ENCODE measurements around the gene TMED3. TPM values are rescaled to one million over a fixed set of nuclear protein-coding genes. Genes with fewer than 3 reads are reported as not detected.

The TMED3 gene
- total and polyA plus RNA-seq, 9 of the 15 experiments (the other 6 are each of a cell fraction or from before 2014, with no cell fraction given), result 6.1 to 89.6 (median 51.4) TPM

DNA sequence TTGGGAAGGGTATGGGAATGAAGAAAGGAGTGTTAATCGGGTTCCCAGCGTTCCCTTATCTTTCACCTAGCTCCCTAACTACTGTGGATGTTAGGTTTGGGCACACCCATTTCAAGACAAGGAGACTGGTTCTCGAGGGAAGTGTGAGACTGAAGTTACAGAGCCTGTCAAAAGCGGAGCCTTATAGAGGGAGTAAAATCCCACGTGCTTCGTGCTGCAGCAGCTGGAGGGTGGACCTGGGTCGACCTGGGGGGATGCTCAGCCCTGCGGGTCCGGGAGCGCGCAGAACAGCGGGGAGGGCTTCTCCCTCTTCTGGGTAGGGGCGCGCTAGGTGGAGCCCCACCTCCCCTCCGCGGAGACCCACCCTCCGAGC lies 314 bp upstream of the TMED3 start (continued):
- TF ChIP-seq, protein P1, sequence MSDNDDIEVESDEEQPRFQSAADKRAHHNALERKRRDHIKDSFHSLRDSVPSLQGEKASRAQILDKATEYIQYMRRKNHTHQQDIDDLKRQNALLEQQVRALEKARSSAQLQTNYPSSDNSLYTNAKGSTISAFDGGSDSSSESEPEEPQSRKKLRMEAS (CRISPR knock-in tag; IDR thresholded peaks at IDR 0.05), result peak; percentile 57
- TF ChIP-seq, protein P2, sequence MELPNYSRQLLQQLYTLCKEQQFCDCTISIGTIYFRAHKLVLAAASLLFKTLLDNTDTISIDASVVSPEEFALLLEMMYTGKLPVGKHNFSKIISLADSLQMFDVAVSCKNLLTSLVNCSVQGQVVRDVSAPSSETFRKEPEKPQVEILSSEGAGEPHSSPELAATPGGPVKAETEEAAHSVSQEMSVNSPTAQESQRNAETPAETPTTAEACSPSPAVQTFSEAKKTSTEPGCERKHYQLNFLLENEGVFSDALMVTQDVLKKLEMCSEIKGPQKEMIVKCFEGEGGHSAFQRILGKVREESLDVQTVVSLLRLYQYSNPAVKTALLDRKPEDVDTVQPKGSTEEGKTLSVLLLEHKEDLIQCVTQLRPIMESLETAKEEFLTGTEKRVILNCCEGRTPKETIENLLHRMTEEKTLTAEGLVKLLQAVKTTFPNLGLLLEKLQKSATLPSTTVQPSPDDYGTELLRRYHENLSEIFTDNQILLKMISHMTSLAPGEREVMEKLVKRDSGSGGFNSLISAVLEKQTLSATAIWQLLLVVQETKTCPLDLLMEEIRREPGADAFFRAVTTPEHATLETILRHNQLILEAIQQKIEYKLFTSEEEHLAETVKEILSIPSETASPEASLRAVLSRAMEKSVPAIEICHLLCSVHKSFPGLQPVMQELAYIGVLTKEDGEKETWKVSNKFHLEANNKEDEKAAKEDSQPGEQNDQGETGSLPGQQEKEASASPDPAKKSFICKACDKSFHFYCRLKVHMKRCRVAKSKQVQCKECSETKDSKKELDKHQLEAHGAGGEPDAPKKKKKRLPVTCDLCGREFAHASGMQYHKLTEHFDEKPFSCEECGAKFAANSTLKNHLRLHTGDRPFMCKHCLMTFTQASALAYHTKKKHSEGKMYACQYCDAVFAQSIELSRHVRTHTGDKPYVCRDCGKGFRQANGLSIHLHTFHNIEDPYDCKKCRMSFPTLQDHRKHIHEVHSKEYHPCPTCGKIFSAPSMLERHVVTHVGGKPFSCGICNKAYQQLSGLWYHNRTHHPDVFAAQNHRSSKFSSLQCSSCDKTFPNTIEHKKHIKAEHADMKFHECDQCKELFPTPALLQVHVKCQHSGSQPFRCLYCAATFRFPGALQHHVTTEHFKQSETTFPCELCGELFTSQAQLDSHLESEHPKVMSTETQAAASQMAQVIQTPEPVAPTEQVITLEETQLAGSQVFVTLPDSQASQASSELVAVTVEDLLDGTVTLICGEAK (IDR thresholded peaks at IDR 0.05), result no peak
- TF ChIP-seq, protein P2 (CRISPR knock-in tag; IDR thresholded peaks at IDR 0.05), result no peak
- TF ChIP-seq, protein P3, sequence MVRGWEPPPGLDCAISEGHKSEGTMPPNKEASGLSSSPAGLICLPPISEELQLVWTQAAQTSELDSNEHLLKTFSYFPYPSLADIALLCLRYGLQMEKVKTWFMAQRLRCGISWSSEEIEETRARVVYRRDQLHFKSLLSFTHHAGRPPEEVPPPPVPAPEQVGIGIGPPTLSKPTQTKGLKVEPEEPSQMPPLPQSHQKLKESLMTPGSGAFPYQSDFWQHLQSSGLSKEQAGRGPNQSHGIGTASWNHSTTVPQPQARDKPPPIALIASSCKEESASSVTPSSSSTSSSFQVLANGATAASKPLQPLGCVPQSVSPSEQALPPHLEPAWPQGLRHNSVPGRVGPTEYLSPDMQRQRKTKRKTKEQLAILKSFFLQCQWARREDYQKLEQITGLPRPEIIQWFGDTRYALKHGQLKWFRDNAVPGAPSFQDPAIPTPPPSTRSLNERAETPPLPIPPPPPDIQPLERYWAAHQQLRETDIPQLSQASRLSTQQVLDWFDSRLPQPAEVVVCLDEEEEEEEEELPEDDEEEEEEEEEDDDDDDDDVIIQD (CRISPR knock-in tag; IDR thresholded peaks at IDR 0.05), result no peak
- TF ChIP-seq, protein P4, sequence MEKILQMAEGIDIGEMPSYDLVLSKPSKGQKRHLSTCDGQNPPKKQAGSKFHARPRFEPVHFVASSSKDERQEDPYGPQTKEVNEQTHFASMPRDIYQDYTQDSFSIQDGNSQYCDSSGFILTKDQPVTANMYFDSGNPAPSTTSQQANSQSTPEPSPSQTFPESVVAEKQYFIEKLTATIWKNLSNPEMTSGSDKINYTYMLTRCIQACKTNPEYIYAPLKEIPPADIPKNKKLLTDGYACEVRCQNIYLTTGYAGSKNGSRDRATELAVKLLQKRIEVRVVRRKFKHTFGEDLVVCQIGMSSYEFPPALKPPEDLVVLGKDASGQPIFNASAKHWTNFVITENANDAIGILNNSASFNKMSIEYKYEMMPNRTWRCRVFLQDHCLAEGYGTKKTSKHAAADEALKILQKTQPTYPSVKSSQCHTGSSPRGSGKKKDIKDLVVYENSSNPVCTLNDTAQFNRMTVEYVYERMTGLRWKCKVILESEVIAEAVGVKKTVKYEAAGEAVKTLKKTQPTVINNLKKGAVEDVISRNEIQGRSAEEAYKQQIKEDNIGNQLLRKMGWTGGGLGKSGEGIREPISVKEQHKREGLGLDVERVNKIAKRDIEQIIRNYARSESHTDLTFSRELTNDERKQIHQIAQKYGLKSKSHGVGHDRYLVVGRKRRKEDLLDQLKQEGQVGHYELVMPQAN (IDR thresholded peaks at IDR 0.05; ENCODE audit: borderline replicate concordance), result peak; percentile 63; the same call in 1 of the 2 replicates
- TF ChIP-seq, protein P5, sequence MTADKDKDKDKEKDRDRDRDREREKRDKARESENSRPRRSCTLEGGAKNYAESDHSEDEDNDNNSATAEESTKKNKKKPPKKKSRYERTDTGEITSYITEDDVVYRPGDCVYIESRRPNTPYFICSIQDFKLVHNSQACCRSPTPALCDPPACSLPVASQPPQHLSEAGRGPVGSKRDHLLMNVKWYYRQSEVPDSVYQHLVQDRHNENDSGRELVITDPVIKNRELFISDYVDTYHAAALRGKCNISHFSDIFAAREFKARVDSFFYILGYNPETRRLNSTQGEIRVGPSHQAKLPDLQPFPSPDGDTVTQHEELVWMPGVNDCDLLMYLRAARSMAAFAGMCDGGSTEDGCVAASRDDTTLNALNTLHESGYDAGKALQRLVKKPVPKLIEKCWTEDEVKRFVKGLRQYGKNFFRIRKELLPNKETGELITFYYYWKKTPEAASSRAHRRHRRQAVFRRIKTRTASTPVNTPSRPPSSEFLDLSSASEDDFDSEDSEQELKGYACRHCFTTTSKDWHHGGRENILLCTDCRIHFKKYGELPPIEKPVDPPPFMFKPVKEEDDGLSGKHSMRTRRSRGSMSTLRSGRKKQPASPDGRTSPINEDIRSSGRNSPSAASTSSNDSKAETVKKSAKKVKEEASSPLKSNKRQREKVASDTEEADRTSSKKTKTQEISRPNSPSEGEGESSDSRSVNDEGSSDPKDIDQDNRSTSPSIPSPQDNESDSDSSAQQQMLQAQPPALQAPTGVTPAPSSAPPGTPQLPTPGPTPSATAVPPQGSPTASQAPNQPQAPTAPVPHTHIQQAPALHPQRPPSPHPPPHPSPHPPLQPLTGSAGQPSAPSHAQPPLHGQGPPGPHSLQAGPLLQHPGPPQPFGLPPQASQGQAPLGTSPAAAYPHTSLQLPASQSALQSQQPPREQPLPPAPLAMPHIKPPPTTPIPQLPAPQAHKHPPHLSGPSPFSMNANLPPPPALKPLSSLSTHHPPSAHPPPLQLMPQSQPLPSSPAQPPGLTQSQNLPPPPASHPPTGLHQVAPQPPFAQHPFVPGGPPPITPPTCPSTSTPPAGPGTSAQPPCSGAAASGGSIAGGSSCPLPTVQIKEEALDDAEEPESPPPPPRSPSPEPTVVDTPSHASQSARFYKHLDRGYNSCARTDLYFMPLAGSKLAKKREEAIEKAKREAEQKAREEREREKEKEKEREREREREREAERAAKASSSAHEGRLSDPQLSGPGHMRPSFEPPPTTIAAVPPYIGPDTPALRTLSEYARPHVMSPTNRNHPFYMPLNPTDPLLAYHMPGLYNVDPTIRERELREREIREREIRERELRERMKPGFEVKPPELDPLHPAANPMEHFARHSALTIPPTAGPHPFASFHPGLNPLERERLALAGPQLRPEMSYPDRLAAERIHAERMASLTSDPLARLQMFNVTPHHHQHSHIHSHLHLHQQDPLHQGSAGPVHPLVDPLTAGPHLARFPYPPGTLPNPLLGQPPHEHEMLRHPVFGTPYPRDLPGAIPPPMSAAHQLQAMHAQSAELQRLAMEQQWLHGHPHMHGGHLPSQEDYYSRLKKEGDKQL (CRISPR knock-in tag; IDR thresholded peaks at IDR 0.05; ENCODE audit: borderline replicate concordance), result no peak
- TF ChIP-seq MCM3 (IDR thresholded peaks at IDR 0.05) (no peak), ZKSCAN3 (CRISPR knock-in tag; IDR thresholded peaks at IDR 0.05) (no peak)
